Gastroesophageal sphincter (tissue), 4 donors: Measurements from ENCODE around the gene COL11A2. TPM values are rescaled to one million over a fixed set of nuclear protein-coding genes. Genes with fewer than 3 reads are reported as not detected.
A peak's percentile ranks its signal among the peaks of the same experiment; 100 is the strongest.

ENCODE experiments used
- ATAC-seq: fragments of 150-250 bp; one replicate; pipeline ENCODE4 v1.9.1; 2016; ENCODE audit warnings: mild to moderate bottlenecking, moderate library complexity
- H3K27ac ChIP-seq, 4 donors: fragments of 200-600 bp; sonication (generic) in 3 of 4; 1 replicate in 3 of 4; 2 replicates in 1 of 4; pipeline ENCODE4 v1.5.1; 2016 to 2019
- H3K27me3 ChIP-seq: fragments of 200-600 bp; sonication (generic); one replicate; pipeline ENCODE4 v1.5.1; 2019
- H3K36me3 ChIP-seq, 2 donors: fragments of 200-600 bp; sonication (generic); one replicate each; pipeline ENCODE4 v1.5.1; 2019; ENCODE audit warnings: control low read depth in 1 of 2
- H3K4me1 ChIP-seq, 3 donors: fragments of 200-600 bp; sonication (generic); 1 replicate in 2 of 3; 2 replicates in 1 of 3; pipeline ENCODE4 v1.5.1; 2016 to 2019; ENCODE audit warnings: control low read depth in 2 of 3
- H3K4me3 ChIP-seq, 2 donors: fragments of 200-600 bp; sonication (generic); one replicate each; pipeline ENCODE4 v1.5.1; 2019; ENCODE audit warnings: mild to moderate bottlenecking in 1 of 2, moderate library complexity in 1 of 2
- H3K9me3 ChIP-seq, 3 donors: fragments of 200-600 bp; sonication (generic); one replicate each; pipeline ENCODE4 v1.5.1; 2017 to 2019; ENCODE audit warnings: control low read depth in 2 of 3
- CTCF ChIP-seq, 4 experiments: fragments of 200-600 bp in 2 of 4; fragments of 450-650 bp in 2 of 4; sonication (generic) in 1 of 4; IDR thresholded peaks; one replicate each; pipeline ENCODE4 v1.5.1; 2017 to 2019; ENCODE audit warnings: antibody characterized with exemption in 4 of 4, mild to moderate bottlenecking in 2 of 4, moderate library complexity in 2 of 4
- EP300 ChIP-seq: sonication (generic); formaldehyde crosslinking; IDR thresholded peaks from one replicate; pipeline ENCODE4 v1.6.1; 2017; ENCODE audit warnings: antibody characterized with exemption, mild to moderate bottlenecking
- POLR2A ChIP-seq, 2 donors: fragments of 450-650 bp; IDR thresholded peaks; one replicate each; pipeline ENCODE4 v1.6.1; 2017; ENCODE audit warnings: antibody characterized with exemption in 2 of 2, mild to moderate bottlenecking in 2 of 2, moderate library complexity in 1 of 2
- POLR2AphosphoS5 ChIP-seq: sonication (generic); formaldehyde crosslinking; IDR thresholded peaks from one replicate; pipeline ENCODE4 v1.6.1; 2017; ENCODE audit warnings: antibody characterized with exemption
- WGBS, 2 donors: methylation state at CpG; one replicate each; pipeline ENCODE4 v1.1.5; 2018; ENCODE audit warnings: low coverage in 1 of 2; 5-methylcytosine and 5-hydroxymethylcytosine counted together
- total RNA-seq, 4 donors: library from RNA; depleted of rRNA; stranded (reverse); fragments of >200 nt; gene quantifications; one replicate each; pipeline ENCODE4 v1.1.0, GENCODE V29; 2016

COL11A2 gene
- total RNA-seq, 4 donors from 2014 or later: 0.35 to 1.4 (median 0.45) TPM

- no peaks in the 10 kb centered on the region for H3K36me3 ChIP-seq
- H3K27ac ChIP-seq: no peak overlapping the region
- no peak overlapping the region for H3K4me3 ChIP-seq
- WGBS, 2 donors: 95% methylated on average over 4 of the region's 10 CpGs; no CpG with 5 or more reads in 1 of the 2 donors
- TF ChIP-seq POLR2A (IDR thresholded peaks at IDR 0.05) (no peak), POLR2AphosphoS5 (no peak), EP300 (no peak), CTCF (IDR thresholded peaks at IDR 0.05) (no peak)
- ATAC-seq: no peak
- H3K4me1 ChIP-seq: peaks cover 0 to 21% (median 12%) of the 10 kb centered on the region in 3 donors
- no peaks in the 10 kb centered on the region for H3K27me3 ChIP-seq
- H3K9me3 ChIP-seq: no peaks in the 10 kb centered on the region
These were observed 28.7 kb downstream of the COL11A2 start for GRCh38 chr6:33163540-33163939.

- WGBS, 2 donors: 16 to 35% methylated on average over 9 to 13 of the region's 58 CpGs
- peak overlapping the region in 3 of 4 donors; percentile 73 to 77 (median 77) for H3K27ac ChIP-seq
- peak overlapping the region; percentile 39 to 57 for H3K4me3 ChIP-seq
- no peak for TF ChIP-seq EP300
- TF ChIP-seq POLR2AphosphoS5: peak; percentile 9
- TF ChIP-seq CTCF (IDR thresholded peaks at IDR 0.05): peak in 3 of 4 experiments; percentile 92 to 96 (median 93)
- ATAC-seq: peak; percentile 89
- H3K9me3 ChIP-seq: no peaks in the 10 kb centered on the region
- H3K36me3 ChIP-seq: no peaks in the 10 kb centered on the region
- no peaks in the 10 kb centered on the region for H3K27me3 ChIP-seq
- H3K4me1 ChIP-seq: peaks cover 0 to 21% (median 12%) of the 10 kb centered on the region in 3 donors
These were observed 30.6 kb downstream of the COL11A2 start for GRCh38 chr6:33161354-33162331.

- ATAC-seq: peak; percentile 69
- 17 to 35% methylated on average over 2 to 5 of the region's 13 CpGs for WGBS, 2 donors
- Histone ChIP-seq H3K27ac (peak overlapping the region in 3 of 4 donors; percentile 73 to 77 (median 77)), H3K9me3 (no peaks in the 10 kb centered on the region), H3K36me3 (no peaks in the 10 kb centered on the region), H3K4me1 (peaks cover 0 to 21% (median 12%) of the 10 kb centered on the region in 3 donors), H3K4me3 (peak overlapping the region in 1 of 2 donors; percentile 57), H3K27me3 (no peaks in the 10 kb centered on the region)
- TF ChIP-seq POLR2AphosphoS5 (peak; percentile 70), CTCF (IDR thresholded peaks at IDR 0.05) (no peak)
These were observed 31.4 kb downstream of the COL11A2 start for GRCh38 chr6:33160728-33161344.

- peak overlapping the region in 1 of 4 donors; percentile 77 for H3K27ac ChIP-seq
These were observed 32.2 kb downstream of the COL11A2 start for GRCh38 chr6:33160096-33160495.

More at GRCh38 chr6:33160096-33160495, 32.2 kb downstream of the COL11A2 start:
- Histone ChIP-seq H3K4me1 (peaks cover 0 to 21% (median 12%) of the 10 kb centered on the region in 3 donors), H3K36me3 (no peaks in the 10 kb centered on the region), H3K4me3 (no peak overlapping the region), H3K9me3 (no peaks in the 10 kb centered on the region), H3K27me3 (no peaks in the 10 kb centered on the region)
- 40 to 93% methylated on average over 1 to 5 of the region's 11 CpGs for WGBS, 2 donors
- ATAC-seq: no peak
- TF ChIP-seq POLR2AphosphoS5: no peak
- TF ChIP-seq CTCF (IDR thresholded peaks at IDR 0.05): no peak
- no peak for TF ChIP-seq EP300
- no peak for TF ChIP-seq POLR2A (IDR thresholded peaks at IDR 0.05)
